ENCODE results near the gene CPXM1. TPM values are rescaled to one million over a fixed set of nuclear protein-coding genes. Genes with fewer than 3 reads are reported as not detected.

Gene CPXM1
- polyA plus RNA-seq, 3 donors, result 206 to 281 (median 225) TPM

DNA sequence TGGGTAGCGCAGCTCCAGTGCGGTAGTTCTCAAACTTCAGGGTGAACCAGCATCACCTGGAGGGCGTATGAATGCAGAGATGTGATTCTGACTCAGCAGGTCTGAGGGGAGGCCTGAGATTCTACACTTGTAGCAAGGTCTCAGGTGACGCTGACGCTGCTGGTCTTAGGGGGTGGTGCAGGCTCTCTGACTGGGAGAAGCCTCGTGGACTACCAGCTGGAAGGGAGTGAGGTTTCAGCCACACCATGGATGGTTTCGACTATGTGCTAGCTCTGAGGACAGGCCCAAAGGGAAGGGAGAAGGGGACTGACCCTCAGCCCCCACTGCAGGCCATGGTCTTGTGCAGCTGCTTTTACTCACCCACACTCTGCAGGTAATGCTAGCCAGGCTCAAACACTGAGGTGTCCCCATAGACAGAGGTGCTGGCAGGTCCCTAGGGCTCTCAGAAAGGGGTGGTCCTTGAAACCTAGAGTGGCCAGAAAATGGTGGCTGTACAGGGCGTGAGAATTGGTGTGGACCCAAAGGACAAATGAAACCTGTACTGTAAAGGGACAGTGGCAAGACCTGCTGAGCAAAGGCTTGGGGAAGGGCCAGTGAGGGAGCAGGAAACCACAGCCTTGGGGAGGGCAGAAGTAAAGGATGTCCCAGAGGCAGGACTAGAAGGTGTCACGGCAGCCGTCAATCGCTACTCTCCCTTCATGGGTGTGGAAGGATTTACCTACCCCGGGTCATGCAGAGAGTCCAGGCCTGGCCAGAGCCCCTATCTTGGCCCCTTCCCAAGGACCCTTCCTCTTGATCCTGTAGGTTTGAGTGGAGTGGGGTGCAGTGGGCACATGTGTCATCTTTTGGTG, 55.1 kb downstream of the CPXM1 start:
- no peak for DNase-seq (ENCODE audit: extremely low read depth in 1 of 11, low read depth in 9 of 11, low spot score in 4 of 11)

Other genes with a start within 250 kb of the CPXM1 start
- 100 to 1,000 TPM; 227 to 269 (median 257) TPM for gene NOP56, start 148.0 kb downstream of the CPXM1 start, polyA plus RNA-seq (ENCODE audit: insufficient read length in 3 of 3)
- gene IDH3B, start 136.4 kb downstream of the CPXM1 start, polyA plus RNA-seq (ENCODE audit: insufficient read length in 3 of 3), result 100 to 1,000 TPM; 127 to 135 (median 132) TPM
- 10 to 100 TPM; 24.6 to 45.7 (median 31.8) TPM for gene EBF4, start 107.8 kb downstream of the CPXM1 start, polyA plus RNA-seq (ENCODE audit: insufficient read length in 3 of 3)
- gene C20orf141, start 14.4 kb upstream of the CPXM1 start, polyA plus RNA-seq (ENCODE audit: insufficient read length in 3 of 3), result not detected
- gene TMEM239, start 15.7 kb upstream of the CPXM1 start, polyA plus RNA-seq (ENCODE audit: insufficient read length in 3 of 3), result under 1 TPM in 2 of 3 donors, not detected in 1; 0.07 to 0.08 TPM
- gene PCED1A, start 40.0 kb upstream of the CPXM1 start, polyA plus RNA-seq (ENCODE audit: insufficient read length in 3 of 3), result 10 to 100 TPM; 58.9 to 92.0 (median 74.6) TPM
- 10 to 100 TPM; 35.0 to 43.5 (median 39.6) TPM for gene VPS16, start 40.1 kb upstream of the CPXM1 start, polyA plus RNA-seq (ENCODE audit: insufficient read length in 3 of 3)
- 100 to 1,000 TPM in 1 of 3 donors, 10 to 100 TPM in 2; 89.1 to 108 (median 97.5) TPM for gene PTPRA, start 72.9 kb upstream of the CPXM1 start, polyA plus RNA-seq (ENCODE audit: insufficient read length in 3 of 3)
- under 1 TPM; 0.34 to 0.53 (median 0.45) TPM for gene GNRH2, start 243.0 kb upstream of the CPXM1 start, polyA plus RNA-seq (ENCODE audit: insufficient read length in 3 of 3)
- gene MRPS26, start 245.4 kb upstream of the CPXM1 start, polyA plus RNA-seq (ENCODE audit: insufficient read length in 3 of 3), result 10 to 100 TPM; 47.7 to 73.0 (median 61.6) TPM

Data from renal cortex interstitium (tissue), 11 donors.